Brain microvascular endothelial cell (primary cell): ENCODE results near the gene CEMP1.

Experiments
- DNase-seq: peaks from one replicate; pipeline ENCODE4 v3.0.0-alpha.2; 2020
- H3K27ac ChIP-seq: fragments of 250-450 bp; sonication (Bioruptor Pico); 2 replicates; pipeline ENCODE4 v1.5.1; 2020; ENCODE audit warnings: mild to moderate bottlenecking, moderate library complexity
- H3K27me3 ChIP-seq: fragments of 250-450 bp; sonication (Bioruptor Pico); replicated peaks from 2 replicates; pipeline ENCODE4 v1.5.1; 2020; ENCODE audit warnings: mild to moderate bottlenecking
- H3K36me3 ChIP-seq: fragments of 250-450 bp; sonication (Bioruptor Pico); replicated peaks from 2 replicates; pipeline ENCODE4 v1.5.1; 2020; ENCODE audit warnings: mild to moderate bottlenecking
- H3K4me3 ChIP-seq: 2 replicates; pipeline ENCODE4 v1.5.1; 2011; ENCODE audit warnings: low read depth, mild to moderate bottlenecking, control low read depth, low read length, moderate library complexity
- CTCF ChIP-seq: IDR thresholded peaks from 2 replicates; pipeline ENCODE4 v1.5.1; 2011; ENCODE audit warnings: low read depth, mild to moderate bottlenecking, moderate library complexity, low read length, control low read depth, inconsistent platforms; ENCODE audit errors: missing control alignments
- in situ Hi-C: cut with HindIII; loops from 2 replicates; pipeline ENCODE4 v1.10.0; 2017; ENCODE audit warnings: low sequenced_read_pairs, low pct_ligation_motif_present

The CEMP1 gene

GRCh38 chr16:2528161-2529060 lies 2.8 kb downstream of the CEMP1 start:
- H3K27me3 ChIP-seq, result no peaks in the 10 kb centered on the region
- in situ Hi-C loops, result no loop called here
- H3K27ac ChIP-seq, result no peak overlapping the region
- DNase-seq, result no peak
- no peak overlapping the region for H3K4me3 ChIP-seq
- TF ChIP-seq CTCF, result no peak
- peaks cover 38% of the 10 kb centered on the region for H3K36me3 ChIP-seq

GRCh38 chr16:2527784-2528100 lies 3.5 kb downstream of the CEMP1 start:
- no peak overlapping the region for H3K4me3 ChIP-seq
- H3K27me3 ChIP-seq, result no peaks in the 10 kb centered on the region
- in situ Hi-C loops, result no loop called here
- DNase-seq, result no peak
- H3K36me3 ChIP-seq, result peaks cover 41% of the 10 kb centered on the region
- TF ChIP-seq CTCF, result no peak
- no peak overlapping the region for H3K27ac ChIP-seq

- Histone ChIP-seq H3K36me3 (peaks cover 43% of the 10 kb centered on the region), H3K27ac (no peak overlapping the region), H3K27me3 (no peaks in the 10 kb centered on the region), H3K4me3 (no peak overlapping the region)
- no peak for DNase-seq
- in situ Hi-C loops, result no loop called here
- TF ChIP-seq CTCF, result no peak
Measured at GRCh38 chr16:2527071-2527783, 4.0 kb downstream of the CEMP1 start.

- DNase-seq, result no peak
- in situ Hi-C loops, result no loop called here
- no peak overlapping the region for H3K4me3 ChIP-seq
Measured at GRCh38 chr16:2526135-2526534, 5.1 kb downstream of the CEMP1 start.

GRCh38 chr16:2524339-2524938 lies 6.8 kb downstream of the CEMP1 start:
- DNase-seq, result no peak
- no peaks in the 10 kb centered on the region for H3K27me3 ChIP-seq
- in situ Hi-C loops, result no loop called here
- H3K36me3 ChIP-seq, result peaks cover 46% of the 10 kb centered on the region
- TF ChIP-seq CTCF, result no peak
- no peak overlapping the region for H3K27ac ChIP-seq
- no peak overlapping the region for H3K4me3 ChIP-seq

More at GRCh38 chr16:2526135-2526534, 5.1 kb downstream of the CEMP1 start:
- no peak for TF ChIP-seq CTCF
- Histone ChIP-seq H3K36me3 (peaks cover 47% of the 10 kb centered on the region), H3K27ac (no peak overlapping the region), H3K27me3 (no peaks in the 10 kb centered on the region)
